GM12875 (cell line): ENCODE measurements around the gene DEF6.

ENCODE experiments used
- H3K4me3 ChIP-seq: one replicate; pipeline ENCODE4 v1.5.1; 2011; ENCODE audit warnings: low read depth, low read length, control low read depth
- TF ChIP-seq, protein P1 (sequence below): IDR thresholded peaks from 2 replicates; pipeline ENCODE4 v1.5.1; 2011; ENCODE audit warnings: low read depth, mild to moderate bottlenecking, control low read depth, inconsistent platforms, low read length, moderate library complexity, borderline replicate concordance; ENCODE audit not compliant: insufficient read depth

Gene DEF6

DNA sequence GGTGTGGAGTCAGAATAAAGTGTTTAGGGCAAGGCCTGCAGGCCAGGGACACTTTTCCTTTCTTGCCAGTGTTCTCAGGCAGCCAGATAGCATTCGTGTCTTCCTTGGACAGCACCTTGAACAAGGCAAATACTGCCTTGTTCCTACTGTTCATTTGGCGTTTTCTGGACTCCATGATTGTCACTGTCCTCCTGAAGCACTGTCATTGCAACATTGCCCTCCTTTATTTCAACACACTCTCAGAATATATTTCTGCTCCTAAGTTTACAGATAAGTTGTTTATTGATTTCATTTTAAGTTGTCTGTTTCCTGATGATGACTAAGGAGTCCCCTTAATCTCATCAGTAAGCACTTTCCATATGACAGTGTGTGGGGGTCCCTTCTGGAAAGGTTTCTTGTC lies 15.1 kb upstream of the DEF6 start:
- H3K4me3 ChIP-seq = no peak overlapping the region
- TF ChIP-seq, protein P1, sequence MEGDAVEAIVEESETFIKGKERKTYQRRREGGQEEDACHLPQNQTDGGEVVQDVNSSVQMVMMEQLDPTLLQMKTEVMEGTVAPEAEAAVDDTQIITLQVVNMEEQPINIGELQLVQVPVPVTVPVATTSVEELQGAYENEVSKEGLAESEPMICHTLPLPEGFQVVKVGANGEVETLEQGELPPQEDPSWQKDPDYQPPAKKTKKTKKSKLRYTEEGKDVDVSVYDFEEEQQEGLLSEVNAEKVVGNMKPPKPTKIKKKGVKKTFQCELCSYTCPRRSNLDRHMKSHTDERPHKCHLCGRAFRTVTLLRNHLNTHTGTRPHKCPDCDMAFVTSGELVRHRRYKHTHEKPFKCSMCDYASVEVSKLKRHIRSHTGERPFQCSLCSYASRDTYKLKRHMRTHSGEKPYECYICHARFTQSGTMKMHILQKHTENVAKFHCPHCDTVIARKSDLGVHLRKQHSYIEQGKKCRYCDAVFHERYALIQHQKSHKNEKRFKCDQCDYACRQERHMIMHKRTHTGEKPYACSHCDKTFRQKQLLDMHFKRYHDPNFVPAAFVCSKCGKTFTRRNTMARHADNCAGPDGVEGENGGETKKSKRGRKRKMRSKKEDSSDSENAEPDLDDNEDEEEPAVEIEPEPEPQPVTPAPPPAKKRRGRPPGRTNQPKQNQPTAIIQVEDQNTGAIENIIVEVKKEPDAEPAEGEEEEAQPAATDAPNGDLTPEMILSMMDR = no peak

DNA sequence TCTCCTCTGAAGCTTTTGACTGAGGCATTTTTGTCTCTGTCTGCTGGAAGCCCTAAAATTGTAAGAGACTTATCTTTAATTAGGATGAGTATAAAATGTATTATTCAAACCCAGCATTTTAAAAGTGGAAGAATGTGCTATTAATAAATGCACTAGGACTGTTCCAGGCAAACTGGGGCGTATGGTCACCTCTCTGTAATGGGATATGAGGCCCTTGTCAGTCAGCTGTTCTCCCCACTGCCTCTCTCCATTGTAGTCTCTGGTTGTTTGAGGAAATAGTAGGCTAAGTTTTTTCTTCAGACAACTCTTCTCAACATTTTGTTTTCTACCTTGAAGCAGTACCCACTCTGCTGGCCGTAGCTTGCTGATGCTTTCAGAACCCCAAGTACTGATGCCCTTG lies 14.3 kb upstream of the DEF6 start:
- TF ChIP-seq, protein P1 = no peak

DNA sequence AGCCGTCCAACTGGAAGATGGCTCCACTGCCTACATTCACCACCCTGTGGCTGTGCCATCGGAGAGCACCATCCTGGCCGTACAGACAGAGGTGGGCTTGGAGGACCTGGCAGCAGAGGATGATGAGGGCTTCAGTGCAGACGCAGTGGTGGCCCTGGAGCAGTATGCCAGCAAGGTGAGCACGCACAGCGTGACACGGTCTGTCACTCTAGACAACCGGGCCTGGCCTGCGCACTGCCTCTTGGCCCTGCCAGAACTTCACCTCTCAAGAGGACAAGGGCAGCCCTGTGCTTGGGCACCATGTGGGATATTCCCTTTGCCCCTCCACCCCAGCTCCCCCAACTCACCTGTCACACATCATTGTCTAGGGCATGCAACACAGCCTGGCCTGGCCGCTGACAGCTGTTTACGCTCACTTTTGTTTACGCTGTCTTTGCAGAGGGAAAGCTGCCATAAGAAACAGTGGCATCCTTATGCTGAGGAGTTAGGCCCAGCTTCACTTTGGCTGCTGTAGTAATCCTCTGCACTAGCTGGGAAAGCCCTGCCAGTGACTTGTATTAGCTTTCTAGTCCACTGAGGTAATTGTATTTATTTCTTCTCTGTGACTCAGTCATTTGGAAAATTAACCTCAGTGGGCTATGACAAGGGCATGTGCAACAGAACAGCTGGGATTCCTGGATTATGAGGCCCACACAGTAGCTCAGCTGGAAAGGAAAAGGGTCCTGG lies 9.8 kb upstream of the DEF6 start:
- no peak overlapping the region for H3K4me3 ChIP-seq
- TF ChIP-seq, protein P1 = no peak

More for the DNA sequence above, 14.3 kb upstream of the DEF6 start:
- H3K4me3 ChIP-seq = no peak overlapping the region

DNA sequence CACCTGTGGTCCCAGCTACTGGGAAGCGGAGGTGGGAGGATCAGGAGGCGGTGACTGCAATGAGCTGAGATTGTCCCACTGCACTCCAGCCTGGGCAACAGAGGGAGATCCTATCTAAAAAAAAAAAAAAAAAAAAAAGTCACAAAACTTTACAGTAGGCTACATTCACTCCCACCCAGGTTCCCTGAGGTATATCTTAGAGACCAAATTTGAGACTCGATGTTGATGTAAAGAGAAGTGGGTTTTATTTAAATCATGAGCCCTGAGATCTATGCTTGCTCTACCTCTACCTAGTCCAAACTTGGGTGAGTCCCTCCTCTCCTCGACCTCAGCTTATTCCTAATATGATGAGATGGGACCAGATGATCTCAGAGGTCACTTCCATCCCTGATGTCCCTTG lies 8.8 kb upstream of the DEF6 start:
- TF ChIP-seq, protein P1 = no peak
- no peak overlapping the region for H3K4me3 ChIP-seq

DNA sequence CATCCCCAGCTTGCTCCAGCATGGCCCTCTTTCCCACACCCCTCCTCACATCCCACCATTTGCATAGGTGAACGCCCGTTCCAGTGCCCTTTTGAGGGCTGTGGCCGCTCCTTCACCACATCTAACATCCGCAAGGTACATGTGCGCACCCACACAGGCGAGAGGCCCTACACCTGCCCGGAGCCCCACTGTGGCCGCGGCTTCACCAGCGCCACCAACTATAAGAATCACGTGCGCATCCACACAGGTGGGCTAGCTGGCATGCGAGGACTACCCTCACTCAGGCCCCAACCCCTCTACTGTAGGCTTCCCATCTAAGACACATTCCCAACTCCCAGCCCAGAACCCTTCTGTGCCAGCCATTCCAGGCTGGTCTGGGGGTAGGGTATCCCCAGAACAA lies 6.1 kb upstream of the DEF6 start:
- H3K4me3 ChIP-seq = no peak overlapping the region
- TF ChIP-seq, protein P1 = no peak

DNA sequence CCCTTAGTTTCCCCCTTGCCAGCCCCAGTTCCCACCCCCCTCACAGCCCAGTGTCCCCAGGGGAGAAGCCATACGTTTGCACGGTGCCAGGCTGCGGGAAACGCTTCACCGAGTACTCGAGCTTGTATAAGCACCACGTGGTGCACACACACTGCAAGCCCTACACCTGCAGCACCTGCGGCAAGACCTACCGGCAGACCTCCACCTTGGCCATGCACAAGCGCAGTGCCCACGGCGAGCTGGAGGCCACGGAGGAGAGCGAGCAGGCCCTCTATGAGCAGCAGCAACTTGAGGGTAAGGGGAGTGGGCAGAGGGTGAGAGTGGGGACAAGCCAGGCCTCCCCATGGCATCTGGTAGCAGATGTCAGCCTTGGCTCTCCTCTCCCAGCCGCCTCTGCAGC lies 5.1 kb upstream of the DEF6 start:
- TF ChIP-seq, protein P1 = no peak
- H3K4me3 ChIP-seq = no peak overlapping the region

DNA sequence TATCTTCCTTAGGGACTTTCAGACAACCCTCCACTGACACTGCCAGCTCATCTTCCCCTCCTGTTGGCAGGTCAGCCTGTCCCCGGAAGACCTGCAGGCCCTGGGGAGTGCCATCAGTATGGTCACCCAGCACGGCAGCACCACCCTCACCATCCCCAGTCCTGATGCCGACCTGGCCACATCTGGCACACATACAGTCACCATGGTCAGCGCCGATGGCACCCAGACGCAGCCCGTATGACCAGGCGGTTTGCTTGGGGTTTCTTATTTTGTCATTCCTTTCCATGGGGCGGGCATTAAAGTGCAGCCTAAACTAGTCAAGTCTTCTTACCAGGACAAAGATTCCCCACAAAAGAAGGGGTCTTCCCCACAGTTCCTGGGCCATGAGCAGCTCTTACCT lies 3.9 kb upstream of the DEF6 start:
- TF ChIP-seq, protein P1 = no peak
- H3K4me3 ChIP-seq = no peak overlapping the region
